ENCODE results near the gene ARHGEF10L.

The ARHGEF10L gene

GRCh38 chr1:17675744-17676143, 136.2 kb downstream of the ARHGEF10L start:
- H3K4me3 ChIP-seq (ENCODE audit: control insufficient read depth, low read depth, low read length), result no peak overlapping the region
- TF ChIP-seq, protein P1, sequence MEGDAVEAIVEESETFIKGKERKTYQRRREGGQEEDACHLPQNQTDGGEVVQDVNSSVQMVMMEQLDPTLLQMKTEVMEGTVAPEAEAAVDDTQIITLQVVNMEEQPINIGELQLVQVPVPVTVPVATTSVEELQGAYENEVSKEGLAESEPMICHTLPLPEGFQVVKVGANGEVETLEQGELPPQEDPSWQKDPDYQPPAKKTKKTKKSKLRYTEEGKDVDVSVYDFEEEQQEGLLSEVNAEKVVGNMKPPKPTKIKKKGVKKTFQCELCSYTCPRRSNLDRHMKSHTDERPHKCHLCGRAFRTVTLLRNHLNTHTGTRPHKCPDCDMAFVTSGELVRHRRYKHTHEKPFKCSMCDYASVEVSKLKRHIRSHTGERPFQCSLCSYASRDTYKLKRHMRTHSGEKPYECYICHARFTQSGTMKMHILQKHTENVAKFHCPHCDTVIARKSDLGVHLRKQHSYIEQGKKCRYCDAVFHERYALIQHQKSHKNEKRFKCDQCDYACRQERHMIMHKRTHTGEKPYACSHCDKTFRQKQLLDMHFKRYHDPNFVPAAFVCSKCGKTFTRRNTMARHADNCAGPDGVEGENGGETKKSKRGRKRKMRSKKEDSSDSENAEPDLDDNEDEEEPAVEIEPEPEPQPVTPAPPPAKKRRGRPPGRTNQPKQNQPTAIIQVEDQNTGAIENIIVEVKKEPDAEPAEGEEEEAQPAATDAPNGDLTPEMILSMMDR (IDR thresholded peaks at IDR 0.05; ENCODE audit: control insufficient read depth, insufficient read depth, low read depth, low read length, missing control alignments), result no peak
- DNase-seq (ENCODE audit: low read depth), result no peak

- no peak for DNase-seq (ENCODE audit: low read depth)
- TF ChIP-seq, protein P1 (IDR thresholded peaks at IDR 0.05; ENCODE audit: control insufficient read depth, insufficient read depth, low read depth, low read length, missing control alignments), result no peak
- H3K4me3 ChIP-seq (ENCODE audit: control insufficient read depth, low read depth, low read length), result no peak overlapping the region
Measured at GRCh38 chr1:17676387-17677060, 137.0 kb downstream of the ARHGEF10L start.

- TF ChIP-seq, protein P1 (IDR thresholded peaks at IDR 0.05; ENCODE audit: control insufficient read depth, insufficient read depth, low read depth, low read length, missing control alignments), result no peak
- DNase-seq (ENCODE audit: low read depth), result no peak
- no peak overlapping the region for H3K4me3 ChIP-seq (ENCODE audit: control insufficient read depth, low read depth, low read length)
Measured at GRCh38 chr1:17678011-17678410, 138.5 kb downstream of the ARHGEF10L start.

DNA sequence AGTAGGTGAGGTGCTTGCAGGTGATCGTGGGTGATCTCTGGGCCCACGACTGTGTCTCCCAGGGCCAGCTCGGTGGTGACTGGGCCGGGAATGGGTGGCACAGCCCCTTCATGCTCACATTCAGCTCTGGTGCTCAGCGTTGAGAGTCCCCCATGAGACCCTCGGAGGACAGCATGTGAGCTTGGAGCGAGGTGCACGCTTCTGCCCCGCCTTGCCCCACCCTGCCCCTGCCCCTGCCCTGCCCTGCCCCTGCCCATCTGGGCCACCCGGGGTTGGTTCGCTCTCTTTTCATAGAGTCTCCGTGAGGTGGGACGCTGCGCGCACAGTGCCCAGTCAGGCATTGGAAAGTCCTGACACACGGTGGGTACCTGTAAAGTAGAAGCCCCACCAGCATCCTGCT, 140.4 kb downstream of the ARHGEF10L start:
- no peak for DNase-seq (ENCODE audit: low read depth)
- TF ChIP-seq, protein P1 (IDR thresholded peaks at IDR 0.05; ENCODE audit: control insufficient read depth, insufficient read depth, low read depth, low read length, missing control alignments), result no peak
- H3K4me3 ChIP-seq (ENCODE audit: control insufficient read depth, low read depth, low read length), result no peak overlapping the region

- H3K4me3 ChIP-seq (ENCODE audit: control insufficient read depth, low read depth, low read length), result no peak overlapping the region
- TF ChIP-seq, protein P1 (IDR thresholded peaks at IDR 0.05; ENCODE audit: control insufficient read depth, insufficient read depth, low read depth, low read length, missing control alignments), result no peak
- DNase-seq (ENCODE audit: low read depth), result no peak
Measured at GRCh38 chr1:17680308-17680707, 140.8 kb downstream of the ARHGEF10L start.

- DNase-seq (ENCODE audit: low read depth), result no peak
- H3K4me3 ChIP-seq (ENCODE audit: control insufficient read depth, low read depth, low read length), result no peak overlapping the region
- TF ChIP-seq, protein P1 (IDR thresholded peaks at IDR 0.05; ENCODE audit: control insufficient read depth, insufficient read depth, low read depth, low read length, missing control alignments), result no peak
Measured at GRCh38 chr1:17682400-17682799, 142.9 kb downstream of the ARHGEF10L start.
